GM19455 (cell line): Measurements from ENCODE around the gene FMNL1.
A peak's percentile ranks its signal among the peaks of the same experiment; 100 is the strongest.
"Not testable (repeated sequence)": the region's sequence is repeated elsewhere in the genome, so short reads cannot be mapped to it uniquely, and the experiment has no call there.

Source experiments
- ATAC-seq: cut with Tn5 transposase; IDR thresholded peaks from one replicate; pipeline ENCODE4 v1.9.1; 2021; ENCODE audit not compliant: unreplicated experiment

FMNL1 gene

DNA sequence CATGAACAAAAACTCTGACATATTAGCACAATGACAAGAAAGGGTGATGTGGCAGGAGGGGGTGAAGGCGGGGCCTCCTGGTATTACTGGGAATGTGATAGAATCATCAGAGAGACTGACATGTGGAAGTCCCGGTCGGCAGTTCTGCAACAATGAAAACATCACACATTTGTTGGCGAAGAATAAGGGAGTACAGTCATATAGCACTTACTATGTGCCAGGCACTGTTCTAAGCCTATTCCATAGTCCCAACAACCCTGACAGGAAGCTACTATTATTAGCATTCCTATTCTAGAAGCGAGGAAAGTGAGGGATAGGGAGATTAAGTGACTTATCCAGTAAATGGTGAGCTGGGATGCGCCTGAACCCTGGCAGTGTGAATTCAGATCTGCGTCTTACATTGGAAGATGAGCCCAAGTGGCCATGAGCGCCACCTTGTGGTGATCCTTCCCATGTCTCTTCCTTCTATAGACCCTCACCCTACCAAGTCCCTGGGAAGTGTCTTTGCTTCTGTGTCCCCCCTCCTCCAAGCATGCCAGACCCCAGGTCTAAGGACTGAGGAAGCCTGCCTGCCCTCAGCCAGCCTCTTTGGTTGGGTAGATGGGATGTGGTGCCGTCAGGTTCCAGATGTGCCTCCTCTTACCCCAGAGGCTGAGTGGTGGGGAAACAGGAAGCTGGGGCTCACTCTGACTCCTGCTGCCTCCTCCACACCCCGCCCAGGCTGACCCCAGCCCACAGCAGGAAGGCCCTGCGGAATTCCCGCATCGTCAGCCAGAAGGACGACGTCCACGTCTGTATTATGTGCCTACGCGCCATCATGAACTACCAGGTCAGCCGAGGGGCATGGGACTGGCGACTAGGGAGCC is 14.0 kb downstream of the FMNL1 start:
- no peak for ATAC-seq

DNA sequence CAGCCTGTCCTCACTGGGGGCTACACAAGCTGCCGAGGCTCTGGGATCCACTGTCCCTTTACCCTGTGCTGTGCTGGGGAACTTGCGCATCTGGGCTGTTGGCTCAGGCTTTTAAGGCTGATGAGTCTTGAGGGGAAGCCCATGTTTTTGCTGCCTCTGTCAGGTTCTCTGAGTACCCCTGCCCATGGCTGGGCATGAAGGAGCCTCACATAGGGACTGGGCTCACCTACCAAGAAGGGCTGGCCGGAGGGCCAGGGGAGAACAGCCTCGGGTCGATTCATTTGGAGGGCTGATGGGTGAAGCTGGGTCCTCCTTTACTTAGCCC is 14.6 kb downstream of the FMNL1 start:
- ATAC-seq, result no peak

DNA sequence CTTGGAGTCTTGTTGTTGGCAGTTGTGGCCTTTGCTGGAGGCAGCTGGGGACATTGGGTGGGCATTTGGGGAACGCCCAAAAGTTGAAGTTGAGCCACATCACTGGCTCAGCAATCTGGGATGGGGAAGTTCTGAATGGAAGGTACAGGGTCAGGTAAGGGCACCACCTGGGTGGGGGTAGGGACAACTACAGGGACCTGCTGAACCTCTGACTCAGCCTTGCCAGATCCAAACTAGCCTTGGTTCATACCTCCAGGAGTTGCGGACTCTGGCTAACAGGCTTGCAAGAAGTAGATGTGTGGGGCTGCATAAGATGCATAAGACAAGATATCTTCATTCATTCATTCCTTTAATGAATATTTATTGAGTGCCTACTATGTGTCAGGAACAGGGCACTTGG is 16.0 kb downstream of the FMNL1 start:
- ATAC-seq, result no peak

DNA sequence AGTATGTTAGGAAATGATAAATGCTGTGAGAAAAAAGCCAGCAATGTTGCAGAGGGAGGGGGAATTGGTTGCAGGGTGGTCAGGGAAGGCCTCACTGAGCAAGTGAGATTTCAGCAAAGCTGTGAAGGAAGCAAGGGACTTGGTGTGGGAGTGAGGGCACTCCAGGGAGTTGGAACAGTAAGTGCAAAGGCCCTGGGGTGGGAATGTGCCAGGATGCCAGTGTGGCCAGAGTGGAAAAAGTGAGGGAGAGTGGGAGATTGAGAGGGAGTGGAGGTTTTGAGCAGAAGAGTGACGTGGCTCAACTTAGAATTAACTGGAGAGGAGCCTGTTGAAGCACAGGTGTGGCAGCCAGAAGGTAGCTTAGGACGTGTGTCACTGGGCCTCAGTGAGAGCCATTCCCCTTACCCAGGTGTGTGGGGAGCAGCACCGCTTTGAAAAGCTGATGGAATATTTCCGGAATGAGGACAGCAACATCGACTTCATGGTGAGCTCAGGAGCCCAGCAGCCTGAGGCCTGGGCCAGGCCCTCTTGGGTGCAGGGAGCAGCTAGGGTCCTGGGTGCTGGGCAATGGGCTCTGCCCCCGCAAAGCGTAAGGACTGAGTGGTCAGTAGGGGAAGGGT is 16.6 kb downstream of the FMNL1 start:
- no peak for ATAC-seq

DNA sequence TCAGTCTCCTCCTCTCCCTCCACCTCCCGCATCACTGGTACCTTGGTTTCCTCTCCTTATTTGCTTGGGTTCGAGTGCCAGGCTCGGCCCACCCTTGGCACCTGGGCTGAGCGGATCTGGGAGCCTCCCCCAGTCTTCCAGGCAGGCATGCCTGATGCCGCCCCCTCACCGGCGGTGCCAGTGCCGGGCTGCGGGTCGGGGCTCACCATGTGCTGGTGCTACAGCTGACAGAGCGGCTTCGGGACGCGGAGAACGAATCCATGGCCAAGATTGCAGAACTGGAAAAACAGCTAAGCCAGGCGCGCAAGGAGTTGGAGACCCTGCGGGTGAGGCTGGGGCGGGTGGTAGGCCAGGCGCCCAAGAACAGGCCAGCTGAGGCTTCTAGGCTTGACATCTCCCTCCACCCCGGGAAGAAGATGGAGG is 19.2 kb downstream of the FMNL1 start:
- ATAC-seq, result no peak

DNA sequence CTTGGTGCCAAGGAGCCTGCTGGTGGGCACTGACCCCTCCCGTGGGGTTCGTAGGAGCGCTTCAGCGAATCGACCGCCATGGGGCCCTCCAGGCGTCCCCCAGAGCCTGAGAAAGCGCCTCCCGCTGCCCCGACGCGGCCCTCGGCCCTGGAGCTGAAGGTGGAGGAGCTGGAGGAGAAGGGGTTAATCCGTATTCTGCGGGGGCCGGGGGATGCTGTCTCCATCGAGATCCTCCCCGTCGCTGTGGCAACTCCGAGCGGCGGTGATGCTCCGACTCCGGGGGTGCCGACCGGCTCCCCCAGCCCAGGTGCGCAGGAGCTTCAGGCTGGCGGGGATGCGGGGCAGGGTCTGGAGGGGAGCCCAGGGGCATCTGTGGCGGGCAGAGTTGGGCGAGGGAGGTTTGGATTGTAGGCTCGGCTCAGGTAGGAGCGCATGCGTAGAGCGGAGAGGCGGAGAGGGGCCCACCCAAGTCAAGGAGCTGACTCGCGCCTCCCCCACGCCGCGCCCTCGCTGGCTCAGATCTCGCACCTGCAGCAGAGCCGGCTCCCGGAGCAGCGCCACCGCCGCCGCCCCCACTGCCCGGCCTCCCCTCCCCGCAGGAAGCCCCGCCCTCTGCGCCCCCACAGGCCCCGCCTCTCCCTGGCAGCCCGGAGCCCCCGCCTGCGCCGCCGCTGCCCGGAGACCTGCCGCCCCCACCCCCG is 19.8 kb downstream of the FMNL1 start:
- ATAC-seq, result no peak

DNA sequence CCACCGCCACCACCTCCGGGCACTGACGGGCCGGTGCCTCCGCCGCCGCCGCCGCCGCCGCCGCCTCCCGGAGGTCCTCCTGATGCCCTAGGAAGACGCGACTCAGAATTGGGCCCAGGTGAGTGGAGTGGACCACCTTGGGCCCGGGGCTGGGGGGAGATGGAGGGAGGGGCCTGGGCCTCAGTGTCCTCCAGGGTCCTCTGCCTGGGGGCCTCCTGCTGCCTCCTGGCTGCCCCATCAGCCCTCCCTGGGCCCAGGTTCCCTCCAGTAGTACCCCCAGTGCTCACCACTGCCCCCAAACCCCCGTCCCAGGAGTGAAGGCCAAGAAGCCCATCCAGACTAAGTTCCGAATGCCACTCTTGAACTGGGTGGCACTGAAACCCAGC is 20.3 kb downstream of the FMNL1 start:
- ATAC-seq, result no peak

DNA sequence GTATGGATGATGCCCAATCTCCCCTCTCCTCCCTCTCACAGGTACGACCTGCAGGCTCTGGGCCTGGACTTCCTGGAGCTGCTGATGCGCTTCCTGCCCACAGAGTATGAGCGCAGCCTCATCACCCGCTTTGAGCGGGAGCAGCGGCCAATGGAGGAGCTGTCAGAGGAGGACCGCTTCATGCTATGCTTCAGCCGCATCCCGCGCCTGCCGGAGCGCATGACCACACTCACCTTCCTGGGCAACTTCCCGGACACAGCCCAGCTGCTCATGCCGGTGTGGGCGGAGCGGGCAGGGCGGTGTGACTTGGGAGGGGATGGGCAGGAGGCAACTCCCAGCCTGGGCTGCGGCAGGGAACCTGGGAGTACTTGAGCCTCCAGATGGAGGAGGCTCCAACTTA is 22.1 kb downstream of the FMNL1 start:
- ATAC-seq, result no peak

DNA sequence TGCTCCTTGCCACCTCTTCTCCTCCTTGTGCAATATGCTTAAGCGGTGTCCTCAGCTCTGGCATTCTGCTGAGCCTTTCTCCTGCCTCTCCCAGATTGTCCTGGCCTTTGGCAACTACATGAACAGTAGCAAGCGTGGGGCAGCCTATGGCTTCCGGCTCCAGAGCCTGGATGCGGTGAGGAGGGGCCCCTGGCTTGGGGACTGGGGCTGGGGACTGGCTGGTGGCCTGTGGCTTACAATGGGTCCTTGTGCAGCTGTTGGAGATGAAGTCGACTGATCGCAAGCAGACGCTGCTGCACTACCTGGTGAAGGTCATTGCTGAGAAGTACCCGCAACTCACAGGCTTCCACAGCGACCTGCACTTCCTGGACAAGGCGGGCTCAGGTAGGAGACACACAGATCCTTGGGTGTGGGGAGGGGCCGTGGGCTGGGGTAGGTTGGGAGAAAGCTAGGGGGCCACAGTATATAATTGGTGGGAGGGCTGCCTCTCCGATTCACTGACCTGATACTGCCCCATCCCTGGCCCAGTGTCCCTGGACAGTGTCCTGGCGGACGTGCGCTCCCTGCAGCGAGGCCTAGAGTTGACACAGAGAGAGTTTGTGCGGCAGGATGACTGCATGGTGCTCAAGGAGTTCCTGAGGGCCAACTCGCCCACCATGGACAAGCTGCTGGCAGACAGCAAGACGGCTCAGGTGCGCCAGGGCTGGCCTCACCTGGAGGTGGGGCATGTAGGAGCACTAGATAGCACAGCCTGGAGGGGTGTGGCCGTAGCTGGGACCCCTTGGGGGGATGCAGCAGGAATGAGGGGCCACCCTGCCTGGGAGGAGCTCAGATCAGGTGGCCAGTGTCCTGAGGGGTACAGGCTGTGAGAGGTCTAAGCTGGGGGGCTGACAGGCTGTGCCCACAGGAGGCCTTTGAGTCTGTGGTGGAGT is 23.3 kb downstream of the FMNL1 start:
- ATAC-seq, result no peak

DNA sequence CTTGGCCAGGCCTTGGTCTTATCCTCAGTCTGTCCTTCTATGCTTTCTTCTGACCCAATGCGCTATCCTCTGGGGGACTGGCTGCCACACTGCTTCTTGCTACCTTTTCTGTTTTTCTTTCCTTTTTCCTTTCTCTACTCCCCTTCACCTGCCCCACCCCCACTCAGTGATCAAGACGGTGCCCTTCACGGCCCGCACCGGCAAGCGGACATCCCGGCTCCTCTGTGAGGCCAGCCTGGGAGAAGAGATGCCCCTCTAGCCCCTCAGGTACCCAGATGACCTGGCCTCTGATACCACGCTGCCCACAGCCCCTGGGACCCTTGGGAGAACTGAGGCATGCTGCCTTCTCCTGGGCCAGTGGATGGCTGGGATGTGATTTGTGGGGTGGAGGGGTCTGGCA is 24.7 kb downstream of the FMNL1 start:
- no peak for ATAC-seq

DNA sequence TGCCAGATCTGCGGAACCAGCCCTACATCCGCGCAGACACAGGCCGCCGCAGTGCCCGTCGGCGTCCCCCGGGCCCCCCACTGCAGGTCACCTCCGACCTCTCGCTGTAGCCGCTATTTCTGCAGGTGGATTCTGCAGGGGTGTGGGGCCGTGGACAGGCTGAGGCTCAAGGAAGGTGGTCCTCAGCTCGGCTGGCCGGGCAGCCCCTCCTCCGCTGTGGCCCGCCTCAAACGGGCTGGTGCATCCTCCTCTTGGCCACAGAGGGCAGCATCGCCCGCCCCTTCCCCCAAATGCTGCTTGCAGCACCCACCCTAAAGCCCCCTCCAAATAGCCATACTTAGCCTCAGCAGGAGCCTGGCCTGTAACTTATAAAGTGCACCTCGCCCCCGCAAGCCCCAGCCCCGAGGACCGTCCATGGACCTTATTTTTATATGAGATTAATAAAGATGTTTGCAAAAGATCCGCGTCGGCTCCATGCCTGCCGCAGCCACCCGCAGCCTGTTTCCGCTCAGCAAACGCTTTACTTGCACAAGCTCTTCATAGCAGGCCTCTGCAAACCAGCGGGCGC is 25.3 kb downstream of the FMNL1 start:
- no peak for ATAC-seq

DNA sequence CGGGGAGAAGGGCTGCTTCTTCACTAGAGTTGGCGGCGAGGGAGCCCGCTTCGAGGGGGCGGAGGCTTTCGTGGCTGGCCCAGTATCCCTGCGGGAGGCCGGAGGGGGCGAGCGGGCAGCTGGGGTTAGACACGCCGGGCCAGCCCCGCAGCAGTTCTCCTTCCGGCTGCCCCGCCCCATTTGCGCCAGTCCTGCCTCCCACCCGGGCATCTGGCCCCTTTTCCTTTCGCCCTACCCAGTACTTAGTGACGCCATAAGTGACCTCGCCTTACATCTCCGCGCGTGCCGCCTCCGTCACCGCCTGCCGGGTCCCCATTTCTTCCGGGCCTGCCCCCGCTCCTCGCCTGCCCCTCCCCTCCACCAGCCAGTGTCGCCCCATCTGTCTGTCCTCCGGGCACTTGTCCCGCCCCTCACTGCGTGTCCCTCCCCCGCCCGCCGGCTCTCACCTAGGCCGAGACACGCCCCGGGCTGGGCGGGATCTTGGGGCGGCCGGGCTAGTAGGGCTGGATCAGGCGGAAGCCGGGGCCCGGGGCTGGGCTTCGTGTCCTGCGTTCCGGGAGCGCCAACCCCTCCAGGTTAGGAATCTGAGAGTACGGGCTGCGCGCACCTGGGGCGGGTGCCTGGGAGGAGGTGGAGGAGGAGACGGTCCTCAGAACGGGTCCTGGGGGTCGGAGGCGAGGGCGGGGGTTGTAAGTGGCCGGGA is 25.9 kb downstream of the FMNL1 start:
- ATAC-seq, result peak; percentile 76

DNA sequence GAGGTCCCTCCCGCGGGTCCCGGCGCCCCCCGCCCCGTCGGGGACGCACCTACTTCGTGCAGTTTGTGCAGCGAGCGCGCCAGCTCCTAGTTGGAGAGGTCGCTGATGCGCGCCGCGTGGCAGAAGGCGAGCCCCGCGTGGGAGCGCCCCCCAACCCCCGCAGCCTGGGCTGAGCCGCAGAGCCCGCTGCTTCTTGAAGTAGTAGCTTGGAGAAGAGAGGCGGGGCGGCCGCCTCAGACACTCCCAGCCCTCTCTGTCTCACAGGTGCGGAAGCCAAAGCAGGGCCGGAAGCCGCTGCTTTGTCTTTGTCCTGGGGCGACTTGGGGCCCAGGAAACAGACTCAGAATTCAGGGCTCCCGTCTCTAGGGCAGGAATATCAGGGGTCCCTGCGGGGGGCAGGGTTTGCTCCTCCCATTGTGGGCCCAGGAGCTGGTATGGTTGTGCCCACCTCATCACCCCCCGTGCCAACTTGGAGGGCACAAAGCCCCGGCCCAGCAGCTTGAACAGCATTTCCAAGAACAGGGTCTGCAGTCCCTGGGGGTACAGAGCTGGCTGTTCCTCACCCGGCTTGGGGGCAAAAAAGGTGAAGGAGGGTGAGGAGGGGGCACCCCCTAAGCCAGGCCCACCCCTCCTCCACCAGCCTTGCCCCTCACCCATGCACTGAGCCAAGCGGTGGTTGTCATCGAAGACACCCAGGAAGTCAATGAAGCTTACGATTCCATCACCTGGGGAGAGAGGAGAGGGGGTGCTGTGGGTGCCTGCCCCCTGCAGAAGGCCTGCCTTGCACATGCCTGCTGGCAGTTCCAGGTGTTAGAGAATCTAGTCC is 26.7 kb downstream of the FMNL1 start:
- peak; percentile 71 for ATAC-seq

DNA sequence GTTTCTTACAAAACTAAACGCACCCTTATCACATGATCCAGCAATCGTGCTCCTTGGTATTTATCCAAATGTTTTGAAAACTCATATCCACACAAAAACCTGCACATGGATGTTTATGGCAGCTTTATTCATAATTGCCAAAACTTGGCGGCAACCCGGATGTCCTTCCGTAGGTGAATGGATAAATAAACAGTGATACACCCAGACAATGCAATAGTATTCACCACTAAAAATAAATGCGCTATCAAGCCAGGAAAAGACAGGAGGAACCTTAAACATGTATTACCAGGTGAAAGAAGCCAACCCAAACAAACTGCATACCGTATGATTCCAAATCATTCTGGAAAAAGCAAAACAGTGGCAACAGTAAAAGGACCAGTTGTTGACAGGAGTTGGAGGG is 30.2 kb downstream of the FMNL1 start:
- no peak for ATAC-seq

DNA sequence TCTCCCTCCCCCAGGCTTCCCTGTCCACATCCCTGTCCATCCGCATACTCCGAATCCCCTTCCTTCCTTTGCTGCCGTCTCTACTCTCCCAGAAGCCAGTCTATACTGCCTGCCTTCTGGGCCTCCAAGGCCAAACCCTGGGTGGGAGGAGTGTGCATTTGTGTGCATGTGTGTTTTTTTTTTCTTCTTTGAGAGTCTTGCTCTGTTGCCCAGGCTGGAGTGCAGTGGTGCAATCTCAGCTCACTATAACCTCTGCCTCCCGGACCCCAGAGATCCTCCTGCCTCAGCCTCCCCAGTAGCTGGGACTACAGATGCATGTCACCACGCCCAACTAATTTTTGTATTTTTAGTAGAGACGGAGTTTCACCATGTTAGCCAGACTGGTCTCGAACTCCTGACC is 31.6 kb downstream of the FMNL1 start:
- ATAC-seq, result not testable (repeated sequence)

DNA sequence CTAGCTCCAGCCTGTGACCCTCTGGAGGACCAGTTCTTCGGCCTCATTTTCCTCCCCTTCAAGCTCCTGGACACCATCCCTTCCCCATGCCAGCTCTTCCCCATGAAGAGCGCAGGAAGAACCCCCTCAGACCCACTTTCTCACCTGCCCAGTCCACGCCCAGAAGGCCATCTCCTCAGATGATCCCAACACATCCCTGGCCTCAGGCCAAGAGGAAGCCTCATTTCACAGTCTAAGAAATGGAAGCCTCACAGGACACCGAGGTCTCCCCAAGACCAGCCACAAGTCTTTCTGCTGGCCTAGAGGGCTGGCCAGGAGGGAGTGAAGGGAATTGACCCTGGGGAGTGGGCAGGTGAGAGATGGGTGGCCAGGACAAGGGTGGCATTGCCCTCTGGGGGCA is 32.2 kb downstream of the FMNL1 start:
- ATAC-seq, result no peak

DNA sequence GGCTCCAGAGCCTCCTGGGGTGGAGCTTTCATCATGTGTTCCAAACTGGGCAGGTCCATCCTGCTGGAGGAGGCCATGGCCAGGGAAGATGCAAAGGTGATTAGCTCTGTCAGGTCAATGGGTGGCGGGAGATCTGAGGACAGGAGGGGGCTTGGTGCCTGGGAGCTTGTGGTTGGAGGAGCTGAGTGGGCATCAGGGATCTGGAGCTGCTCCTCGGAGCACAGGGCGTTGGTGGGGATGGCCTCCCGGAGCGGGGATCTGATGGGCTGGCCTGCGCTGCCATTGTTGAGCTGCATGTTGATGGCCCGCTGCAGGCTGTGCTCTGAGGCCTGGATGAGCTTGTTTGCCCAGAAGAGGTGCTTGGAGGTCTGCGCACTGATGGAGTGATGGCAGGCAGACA is 33.7 kb downstream of the FMNL1 start:
- no peak for ATAC-seq

DNA sequence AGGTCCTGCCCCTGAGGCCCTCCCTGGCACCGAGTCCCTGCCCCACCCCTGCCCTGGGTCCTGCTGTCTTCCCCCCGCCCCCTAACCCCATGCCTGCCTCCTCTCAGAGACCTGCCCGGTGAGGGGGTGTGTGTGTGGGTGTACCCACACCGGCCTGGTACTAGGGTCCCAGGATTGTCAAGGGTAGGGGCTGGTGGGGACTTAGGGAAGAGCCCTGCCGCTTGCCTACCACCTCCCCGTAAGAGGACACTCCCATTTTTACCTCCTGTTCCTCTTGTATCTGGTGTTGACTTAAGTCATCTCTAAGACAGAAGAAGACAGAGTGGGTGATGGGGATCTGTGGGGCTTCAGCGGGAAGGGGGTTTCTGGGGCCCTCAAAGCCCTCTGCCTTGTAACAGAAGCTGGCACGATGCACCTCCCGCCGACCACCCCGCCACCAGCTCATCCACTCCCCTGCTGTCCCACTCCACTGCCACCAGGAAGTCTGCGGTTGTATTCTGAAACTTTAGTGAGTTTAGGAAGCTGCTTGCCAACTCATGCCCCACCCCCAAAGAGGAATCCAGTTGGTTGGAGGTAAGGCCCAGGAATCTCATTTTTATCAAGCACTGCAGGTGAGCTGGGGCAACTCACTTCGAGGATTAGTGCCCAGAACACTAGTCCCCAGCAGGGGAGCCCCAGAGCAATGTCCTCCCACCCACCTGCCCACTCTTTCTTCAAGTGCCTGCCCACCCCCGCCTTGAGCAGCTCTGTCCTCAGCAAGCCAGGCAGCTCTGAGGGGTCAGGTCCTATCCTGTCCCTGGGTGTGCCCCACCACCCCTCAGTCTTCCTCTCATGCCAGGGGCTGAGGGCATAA is 34.7 kb downstream of the FMNL1 start:
- ATAC-seq, result no peak
